Glutamatergic neuron (in vitro differentiated cells): ENCODE data around the gene MYL12A. TPM values are rescaled to one million over a fixed set of nuclear protein-coding genes. Genes with fewer than 3 reads are reported as not detected.
"Not testable (repeated sequence)": the region's sequence is repeated elsewhere in the genome, so short reads cannot be mapped to it uniquely, and the experiment has no call there.

Source experiments
- DNase-seq: peaks from one replicate; pipeline ENCODE4 v3.0.0; 2022
- H3K27ac Mint-ChIP-seq: one replicate; pipeline ENCODE4 v1.8.0; 2020; ENCODE audit warnings: mild to moderate bottlenecking, mixed read lengths, inconsistent platforms; ENCODE audit not compliant: unreplicated experiment
- H3K27me3 Mint-ChIP-seq: one replicate; pipeline ENCODE4 v1.8.0; 2020; ENCODE audit warnings: mild to moderate bottlenecking, moderate library complexity, mixed read lengths, inconsistent platforms; ENCODE audit not compliant: unreplicated experiment
- H3K36me3 Mint-ChIP-seq: one replicate; pipeline ENCODE4 v1.8.0; 2020; ENCODE audit warnings: mild to moderate bottlenecking, mixed read lengths, inconsistent platforms; ENCODE audit not compliant: unreplicated experiment
- H3K4me1 Mint-ChIP-seq: one replicate; pipeline ENCODE4 v1.8.0; 2020; ENCODE audit warnings: mild to moderate bottlenecking, low read depth, mixed read lengths, inconsistent platforms; ENCODE audit not compliant: unreplicated experiment
- H3K4me3 Mint-ChIP-seq: one replicate; pipeline ENCODE4 v1.8.0; 2020; ENCODE audit warnings: mild to moderate bottlenecking, mixed read lengths, inconsistent platforms; ENCODE audit not compliant: unreplicated experiment
- H3K9me3 Mint-ChIP-seq: one replicate; pipeline ENCODE4 v1.8.0; 2020; ENCODE audit warnings: mild to moderate bottlenecking, moderate library complexity, mixed read lengths, inconsistent platforms; ENCODE audit not compliant: unreplicated experiment
- total RNA-seq: library from RNA; stranded (reverse); fragmentation: NEBNext Ultra II Directional; extraction: Animal tissue kit (Norgen Biotek cat#: 25700); gene quantifications from one replicate; pipeline ENCODE4 v1.2.1, GENCODE V29; 2021; ENCODE audit not compliant: unreplicated experiment
- TF ChIP-seq, protein P1 (sequence below): fragments of 200-600 bp; sonication (generic); IDR thresholded peaks from one replicate; pipeline ENCODE4 v1.5.0; 2021; ENCODE audit not compliant: partially characterized antibody, unreplicated experiment

Gene MYL12A
- total RNA-seq, 1 donor from 2014 or later: 175 TPM

GRCh38 chr18:3273042-3273441, 25.4 kb downstream of the MYL12A start:
- H3K27me3 Mint-ChIP-seq: no peaks in the 10 kb centered on the region
- H3K27ac Mint-ChIP-seq: no peak overlapping the region
- no peaks in the 10 kb centered on the region for H3K9me3 Mint-ChIP-seq
- no peak for DNase-seq
- peaks cover 8% of the 10 kb centered on the region for H3K4me1 Mint-ChIP-seq
- TF ChIP-seq, protein P1, sequence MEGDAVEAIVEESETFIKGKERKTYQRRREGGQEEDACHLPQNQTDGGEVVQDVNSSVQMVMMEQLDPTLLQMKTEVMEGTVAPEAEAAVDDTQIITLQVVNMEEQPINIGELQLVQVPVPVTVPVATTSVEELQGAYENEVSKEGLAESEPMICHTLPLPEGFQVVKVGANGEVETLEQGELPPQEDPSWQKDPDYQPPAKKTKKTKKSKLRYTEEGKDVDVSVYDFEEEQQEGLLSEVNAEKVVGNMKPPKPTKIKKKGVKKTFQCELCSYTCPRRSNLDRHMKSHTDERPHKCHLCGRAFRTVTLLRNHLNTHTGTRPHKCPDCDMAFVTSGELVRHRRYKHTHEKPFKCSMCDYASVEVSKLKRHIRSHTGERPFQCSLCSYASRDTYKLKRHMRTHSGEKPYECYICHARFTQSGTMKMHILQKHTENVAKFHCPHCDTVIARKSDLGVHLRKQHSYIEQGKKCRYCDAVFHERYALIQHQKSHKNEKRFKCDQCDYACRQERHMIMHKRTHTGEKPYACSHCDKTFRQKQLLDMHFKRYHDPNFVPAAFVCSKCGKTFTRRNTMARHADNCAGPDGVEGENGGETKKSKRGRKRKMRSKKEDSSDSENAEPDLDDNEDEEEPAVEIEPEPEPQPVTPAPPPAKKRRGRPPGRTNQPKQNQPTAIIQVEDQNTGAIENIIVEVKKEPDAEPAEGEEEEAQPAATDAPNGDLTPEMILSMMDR: no peak
- no peaks in the 10 kb centered on the region for H3K36me3 Mint-ChIP-seq
- H3K4me3 Mint-ChIP-seq: no peak overlapping the region

DNA sequence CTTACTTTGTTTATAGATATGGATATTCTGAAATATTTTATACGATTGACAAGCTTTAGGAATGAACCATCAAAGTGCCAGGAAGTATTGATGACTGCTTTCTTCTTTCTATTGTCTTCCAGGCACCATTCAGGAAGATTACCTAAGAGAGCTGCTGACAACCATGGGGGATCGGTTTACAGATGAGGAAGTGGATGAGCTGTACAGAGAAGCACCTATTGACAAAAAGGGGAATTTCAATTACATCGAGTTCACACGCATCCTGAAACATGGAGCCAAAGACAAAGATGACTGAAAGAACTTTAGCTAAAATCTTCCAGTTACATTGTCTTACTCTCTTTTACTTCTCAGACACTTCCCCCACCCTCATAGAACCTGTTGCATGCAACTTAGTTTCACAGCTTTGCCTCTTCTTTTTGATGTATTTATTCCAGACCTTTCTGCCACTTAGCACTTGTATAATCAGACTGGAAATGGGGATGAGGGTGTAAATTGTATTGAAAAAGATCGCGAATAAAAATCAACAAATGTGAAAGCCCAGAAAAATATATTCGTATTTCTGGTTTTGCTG, 30.1 kb downstream of the MYL12A start:
- not testable (repeated sequence) for H3K27ac Mint-ChIP-seq, H3K36me3 Mint-ChIP-seq, H3K4me1 Mint-ChIP-seq, H3K9me3 Mint-ChIP-seq, DNase-seq, H3K27me3 Mint-ChIP-seq, H3K4me3 Mint-ChIP-seq

DNA sequence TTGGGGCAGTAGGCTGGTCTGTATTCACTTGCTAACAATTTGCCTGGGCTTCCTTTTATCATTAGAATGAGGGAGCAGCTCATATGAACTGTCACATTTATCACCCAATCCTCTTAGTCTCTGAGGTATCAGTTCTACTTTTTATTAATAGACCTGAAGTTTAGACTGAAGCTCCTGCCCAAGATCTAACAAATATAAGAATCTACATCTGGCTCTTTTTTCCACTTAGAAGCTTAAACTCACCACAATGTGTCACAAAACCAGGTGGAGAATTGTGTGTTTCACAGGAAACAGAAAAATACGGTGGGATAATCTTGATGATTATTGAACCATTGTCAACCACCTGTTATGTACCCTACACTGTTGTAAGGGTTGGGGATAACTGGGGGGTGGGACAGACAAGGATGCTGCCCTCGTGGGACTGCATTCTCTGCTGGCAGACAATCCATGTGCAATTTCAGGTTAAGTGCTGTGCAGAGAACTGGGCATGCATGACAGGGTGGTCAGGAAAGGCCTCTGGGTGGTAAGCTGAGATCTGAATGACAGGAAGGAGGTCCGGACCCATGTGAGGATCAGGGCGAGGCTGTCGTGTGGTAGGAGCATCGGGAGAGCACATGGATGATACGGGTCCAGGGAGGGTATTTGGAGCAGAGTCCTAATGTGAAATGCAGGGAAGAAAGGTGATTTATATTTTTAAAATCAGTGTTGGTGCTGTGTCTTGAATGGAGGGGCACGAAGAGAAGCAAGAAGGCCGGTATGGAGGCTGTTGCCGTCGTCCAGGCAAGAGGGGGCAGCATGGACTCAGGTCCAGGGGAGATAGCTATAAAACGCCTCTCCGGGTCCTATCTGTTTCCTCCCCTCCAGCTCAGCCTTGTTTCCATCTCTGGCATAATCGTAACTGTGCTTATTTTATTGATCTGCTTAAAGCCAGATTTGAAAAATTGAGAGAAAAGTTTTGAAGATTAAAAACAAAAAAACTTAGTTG, 31.9 kb downstream of the MYL12A start:
- no peak overlapping the region for H3K4me3 Mint-ChIP-seq
- no peaks in the 10 kb centered on the region for H3K36me3 Mint-ChIP-seq

DNA sequence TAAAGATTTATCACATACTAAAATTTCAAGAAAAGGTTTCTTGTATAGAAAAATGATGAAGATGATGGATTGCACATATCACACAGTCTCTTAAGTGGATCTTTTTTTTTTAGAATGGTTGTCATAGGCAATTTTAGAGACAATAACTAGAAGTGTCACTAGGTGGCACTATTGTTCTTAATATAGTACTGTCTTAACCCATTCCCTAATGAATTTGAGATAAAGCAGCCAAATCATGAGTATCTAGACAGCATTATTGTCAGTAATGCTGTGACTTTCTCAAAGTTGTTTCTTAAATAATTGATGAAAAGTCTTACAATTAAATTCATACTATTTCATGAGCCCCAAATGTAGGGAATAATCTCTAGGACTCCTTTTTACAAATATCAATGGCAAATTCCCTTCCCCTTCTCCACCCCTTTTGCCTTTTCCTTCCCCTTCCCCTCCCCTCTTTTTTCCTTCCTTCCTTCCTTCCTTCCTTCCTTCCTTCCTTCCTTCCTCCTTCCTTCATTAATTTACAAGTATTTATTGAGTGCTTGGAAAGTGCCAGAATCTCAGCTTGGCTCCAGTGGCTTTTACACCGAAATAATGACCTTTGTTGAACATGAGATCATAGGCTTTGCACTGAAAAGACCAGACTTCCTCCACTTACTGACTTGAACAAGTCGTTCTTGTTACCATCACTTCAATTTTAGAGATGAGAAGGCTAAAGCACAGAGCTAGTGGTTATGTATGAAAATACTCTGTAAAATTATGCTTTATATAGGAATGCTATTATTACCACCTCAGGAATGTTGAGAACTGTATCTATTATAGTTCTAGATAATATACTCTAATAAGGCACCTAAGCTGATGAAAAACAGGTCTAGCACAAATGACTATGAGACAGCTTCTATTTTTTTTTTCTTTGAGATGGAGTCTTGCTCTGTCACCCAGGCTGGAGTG, 34.1 kb downstream of the MYL12A start:
- no peak for DNase-seq
- Mint-ChIP-seq H3K36me3 (no peaks in the 10 kb centered on the region), H3K27me3 (no peaks in the 10 kb centered on the region), H3K4me3 (no peak overlapping the region), H3K4me1 (no peaks in the 10 kb centered on the region), H3K27ac (no peak overlapping the region), H3K9me3 (no peaks in the 10 kb centered on the region)
- TF ChIP-seq, protein P1: peak; percentile 77

More for the DNA sequence above, 31.9 kb downstream of the MYL12A start:
- no peaks in the 10 kb centered on the region for H3K9me3 Mint-ChIP-seq
- no peaks in the 10 kb centered on the region for H3K4me1 Mint-ChIP-seq
- no peak for DNase-seq
- TF ChIP-seq, protein P1: no peak
- no peak overlapping the region for H3K27ac Mint-ChIP-seq
- H3K27me3 Mint-ChIP-seq: no peaks in the 10 kb centered on the region

- Mint-ChIP-seq H3K4me1 (no peaks in the 10 kb centered on the region), H3K9me3 (no peaks in the 10 kb centered on the region), H3K27ac (no peak overlapping the region), H3K4me3 (no peak overlapping the region), H3K36me3 (no peaks in the 10 kb centered on the region), H3K27me3 (peaks cover 3% of the 10 kb centered on the region)
- no peak for DNase-seq
- TF ChIP-seq, protein P1: no peak
Observed at GRCh38 chr18:3283253-3283863, 35.8 kb downstream of the MYL12A start.
